Endodermal cell (in vitro differentiated cells): ENCODE results near the gene ATXN7L1. TPM values are rescaled to one million over a fixed set of nuclear protein-coding genes. Genes with fewer than 3 reads are reported as not detected.

Source experiments
- DNase-seq: peaks from one replicate; pipeline ENCODE4 v3.0.0-alpha.2; 2017
- H3K27ac ChIP-seq: 2 replicates; pipeline ENCODE4 v1.5.1; 2013; ENCODE audit warnings: mild to moderate bottlenecking, low read depth, low read length, moderate library complexity
- H3K27me3 ChIP-seq: 2 replicates; pipeline ENCODE4 v1.6.1; 2013; ENCODE audit warnings: mild to moderate bottlenecking, low read length, moderate library complexity; ENCODE audit not compliant: insufficient read depth, control insufficient read depth, poor library complexity, severe bottlenecking
- H3K36me3 ChIP-seq: 2 replicates; pipeline ENCODE4 v1.7.0; 2013; ENCODE audit warnings: mild to moderate bottlenecking, low read length, moderate library complexity; ENCODE audit not compliant: control insufficient read depth, insufficient read depth
- H3K4me1 ChIP-seq: one replicate; pipeline ENCODE4 v1.7.0; 2013; ENCODE audit warnings: low read length; ENCODE audit not compliant: control insufficient read depth, insufficient read depth
- H3K4me3 ChIP-seq: 2 replicates; pipeline ENCODE4 v1.5.1; 2013; ENCODE audit warnings: mild to moderate bottlenecking, low read length, moderate library complexity
- H3K9ac ChIP-seq: 2 replicates; pipeline ENCODE4 v1.6.1; 2013; ENCODE audit warnings: mild to moderate bottlenecking, low read length, moderate library complexity; ENCODE audit not compliant: poor library complexity, severe bottlenecking; ENCODE audit errors: extremely low read depth
- H3K9me3 ChIP-seq: 2 replicates; pipeline ENCODE4 v1.6.1; 2013; ENCODE audit warnings: mild to moderate bottlenecking, low read length, moderate library complexity; ENCODE audit not compliant: control insufficient read depth
- H3K27ac Mint-ChIP-seq: 2 replicates; pipeline ENCODE4 v1.8.0; 2020; ENCODE audit warnings: mixed read lengths
- H3K27me3 Mint-ChIP-seq: 2 replicates; pipeline ENCODE4 v1.8.0; 2021; ENCODE audit warnings: mild to moderate bottlenecking, mixed read lengths; ENCODE audit not compliant: insufficient read depth
- H3K36me3 Mint-ChIP-seq: 2 replicates; pipeline ENCODE4 v1.8.0; 2020; ENCODE audit warnings: low read depth, mixed read lengths
- H3K4me1 Mint-ChIP-seq: 2 replicates; pipeline ENCODE4 v1.8.0; 2020; ENCODE audit warnings: mixed read lengths
- H3K4me3 Mint-ChIP-seq: 2 replicates; pipeline ENCODE4 v1.8.0; 2020; ENCODE audit warnings: mild to moderate bottlenecking, moderate library complexity, mixed read lengths
- H3K9me3 Mint-ChIP-seq: 2 replicates; pipeline ENCODE4 v1.8.0; 2020; ENCODE audit warnings: mild to moderate bottlenecking, mixed read lengths
- CTCF ChIP-seq: fragments of 200-600 bp; sonication (generic); conservative IDR thresholded peaks from 2 replicates; pipeline ENCODE4 v1.5.0; 2021; ENCODE audit warnings: antibody characterized with exemption, mild to moderate bottlenecking
- WGBS, 2 experiments: methylation state at CpG; one replicate each; pipeline versions ENCODE4 v1.1.5 to v1.1.7; 2013; ENCODE audit warnings: missing lambda C conversion rate in 2 of 2, mixed read lengths in 1 of 2; ENCODE audit not compliant: insufficient coverage in 1 of 2, insufficient read length in 1 of 2; 5-methylcytosine and 5-hydroxymethylcytosine counted together
- total RNA-seq, 2 donors: library from RNA; stranded (reverse); fragmentation: NEBNext Ultra II Directional in 1 of 2; extraction: Animal tissue kit (Norgen Biotek cat#: 25700) in 1 of 2; gene quantifications; 2 replicates in 1 of 2; 3 replicates in 1 of 2; pipeline ENCODE4 v1.2.1, GENCODE V29; 2021

Gene ATXN7L1
- total RNA-seq, 2 donors from 2014 or later, result 16.9 to 30.4 TPM

- no peak for TF ChIP-seq CTCF
- H3K4me3 Mint-ChIP-seq, result no peak overlapping the region
- peaks cover 2% of the 10 kb centered on the region for H3K36me3 ChIP-seq
- H3K36me3 Mint-ChIP-seq, result peaks cover 2% of the 10 kb centered on the region
- no peaks in the 10 kb centered on the region for H3K27me3 Mint-ChIP-seq
- no peaks in the 10 kb centered on the region for H3K9me3 ChIP-seq
- H3K27me3 ChIP-seq, result no peaks in the 10 kb centered on the region
- H3K4me3 ChIP-seq, result peak overlapping the region; percentile 8
- H3K9ac ChIP-seq, result no peak overlapping the region
- H3K27ac ChIP-seq, result no peak overlapping the region
- H3K9me3 Mint-ChIP-seq, result no peaks in the 10 kb centered on the region
- H3K4me1 ChIP-seq, result peaks cover 26% of the 10 kb centered on the region
- H3K4me1 Mint-ChIP-seq, result peaks cover 75% of the 10 kb centered on the region
- no peak overlapping the region for H3K27ac Mint-ChIP-seq
- no peak for DNase-seq
- 100% methylated on average over 2 of the region's 2 CpGs; no CpG with 5 or more reads in 1 of the 2 experiments for WGBS, 2 experiments
These were observed 193.9 kb downstream of the ATXN7L1 start for GRCh38 chr7:105682341-105683060.

- peak overlapping the region; percentile 42 for H3K27ac Mint-ChIP-seq
- no peak for DNase-seq
- no peak overlapping the region for H3K4me3 Mint-ChIP-seq
- Histone ChIP-seq H3K27me3 (no peaks in the 10 kb centered on the region), H3K9me3 (no peaks in the 10 kb centered on the region), H3K27ac (no peak overlapping the region), H3K9ac (no peak overlapping the region), H3K4me3 (no peak overlapping the region), H3K4me1 (peaks cover 24% of the 10 kb centered on the region), H3K36me3 (peaks cover 4% of the 10 kb centered on the region)
- peaks cover 2% of the 10 kb centered on the region for H3K36me3 Mint-ChIP-seq
- 86 to 91% methylated on average over 8 to 9 of the region's 9 CpGs for WGBS, 2 experiments
- no peaks in the 10 kb centered on the region for H3K9me3 Mint-ChIP-seq
- H3K27me3 Mint-ChIP-seq, result no peaks in the 10 kb centered on the region
- H3K4me1 Mint-ChIP-seq, result peaks cover 77% of the 10 kb centered on the region
- no peak for TF ChIP-seq CTCF
These were observed 195.8 kb downstream of the ATXN7L1 start for GRCh38 chr7:105680505-105681187.

- Histone ChIP-seq H3K9ac (no peak overlapping the region), H3K27ac (no peak overlapping the region), H3K36me3 (peaks cover 4% of the 10 kb centered on the region), H3K4me1 (peaks cover 18% of the 10 kb centered on the region), H3K27me3 (no peaks in the 10 kb centered on the region), H3K9me3 (no peaks in the 10 kb centered on the region), H3K4me3 (no peak overlapping the region)
- Mint-ChIP-seq H3K36me3 (peaks cover 2% of the 10 kb centered on the region), H3K27me3 (no peaks in the 10 kb centered on the region), H3K4me3 (no peak overlapping the region), H3K4me1 (peaks cover 72% of the 10 kb centered on the region), H3K27ac (peak overlapping the region; percentile 46), H3K9me3 (no peaks in the 10 kb centered on the region)
- 79 to 86% methylated on average over 20 to 25 of the region's 25 CpGs for WGBS, 2 experiments
- no peak for TF ChIP-seq CTCF
- DNase-seq, result peak; percentile 65
These were observed 197.4 kb downstream of the ATXN7L1 start for GRCh38 chr7:105678811-105679495.
